Hepatic stellate cell (primary cell): Measurements from ENCODE around the gene HMGN3.
"Not testable (repeated sequence)": the region's sequence is repeated elsewhere in the genome, so short reads cannot be mapped to it uniquely, and the experiment has no call there.

Experiments used
- DNase-seq: peaks from one replicate; pipeline ENCODE4 v3.0.0; 2011; ENCODE audit warnings: low spot score

The HMGN3 gene

DNA sequence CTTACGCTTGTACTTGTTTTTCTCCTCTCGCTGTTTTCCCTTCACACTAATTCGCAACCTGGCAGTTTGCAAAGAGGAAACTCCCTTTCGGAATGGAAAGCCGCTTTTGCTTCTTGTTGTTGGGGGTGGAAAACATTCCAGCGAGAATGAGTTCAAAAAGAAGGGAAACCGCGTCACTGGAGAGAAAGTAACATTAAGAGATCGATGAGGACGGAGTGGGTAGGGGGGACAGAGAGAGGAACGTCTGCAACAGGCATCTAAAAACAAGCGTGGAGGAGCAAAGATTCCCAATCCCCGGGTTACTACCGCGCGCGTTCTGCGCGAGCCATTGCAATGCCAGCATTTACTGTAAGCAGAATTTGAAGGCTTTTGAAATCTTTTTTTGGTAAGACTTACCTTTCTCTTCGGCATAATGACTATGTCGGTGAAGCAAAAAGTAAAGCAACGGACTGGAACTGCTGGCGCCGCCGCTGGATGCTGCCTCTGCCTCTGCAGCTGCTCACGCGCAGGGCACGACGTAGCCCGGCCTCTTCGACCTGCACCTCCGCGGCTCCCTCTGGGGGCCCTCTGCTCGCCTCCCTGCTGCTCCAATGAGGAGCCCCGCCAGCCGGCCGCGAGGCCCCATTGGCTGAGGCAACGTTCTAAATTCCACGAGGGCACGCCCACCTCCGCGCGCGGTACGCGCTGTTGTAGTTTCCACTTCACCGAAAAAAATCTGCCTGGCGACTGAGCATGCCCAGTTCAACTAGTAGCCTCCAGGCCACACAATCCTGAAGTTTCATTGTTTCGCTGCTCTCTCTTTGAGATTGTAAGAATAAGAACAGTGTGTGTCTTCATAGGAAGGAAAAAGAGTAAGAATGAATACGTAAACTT is at the start of gene HMGN3:
HMGN3 (minus strand) TSS at position 533 of the 873 bp plus-strand sequence.
- peak; percentile 87 for DNase-seq

DNA sequence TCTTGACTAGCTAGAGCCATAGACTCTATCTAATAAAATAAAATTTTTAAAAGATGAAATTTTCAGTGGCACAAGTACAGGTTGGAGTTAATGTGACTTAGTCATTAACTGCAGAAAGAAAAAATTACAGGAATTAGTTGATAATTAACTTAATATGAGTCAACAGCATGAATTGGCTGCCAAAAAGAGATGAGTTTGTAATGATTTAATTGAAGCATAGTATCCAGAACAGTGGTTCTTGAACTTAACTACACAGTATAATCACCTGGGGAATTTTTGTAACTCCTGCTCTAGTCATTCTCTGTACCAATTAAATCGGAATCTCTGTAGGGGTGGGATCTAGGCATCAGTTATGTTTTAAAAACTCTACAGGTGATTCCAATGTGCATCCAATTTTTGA is 46.3 kb upstream of the HMGN3 start:
- DNase-seq: no peak

DNA sequence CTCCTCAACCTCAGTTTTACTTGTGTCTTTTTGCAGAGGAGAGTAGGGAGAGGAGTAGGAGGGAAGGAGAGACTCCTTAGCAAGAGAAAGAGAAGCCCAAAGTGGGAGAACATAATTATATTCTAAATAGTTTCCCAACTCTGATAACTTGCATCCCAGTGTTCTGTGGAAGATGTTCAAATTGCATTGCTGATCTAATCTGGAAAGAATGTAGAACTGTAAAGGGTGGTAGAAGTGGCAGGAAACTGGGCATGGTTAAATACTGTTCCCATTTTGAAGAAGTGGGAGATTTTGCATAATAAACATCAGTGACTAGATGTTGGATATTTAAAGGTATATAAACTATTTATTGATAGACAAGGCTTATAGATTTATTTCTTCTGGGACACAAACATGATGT is 42.6 kb upstream of the HMGN3 start:
- no peak for DNase-seq

DNA sequence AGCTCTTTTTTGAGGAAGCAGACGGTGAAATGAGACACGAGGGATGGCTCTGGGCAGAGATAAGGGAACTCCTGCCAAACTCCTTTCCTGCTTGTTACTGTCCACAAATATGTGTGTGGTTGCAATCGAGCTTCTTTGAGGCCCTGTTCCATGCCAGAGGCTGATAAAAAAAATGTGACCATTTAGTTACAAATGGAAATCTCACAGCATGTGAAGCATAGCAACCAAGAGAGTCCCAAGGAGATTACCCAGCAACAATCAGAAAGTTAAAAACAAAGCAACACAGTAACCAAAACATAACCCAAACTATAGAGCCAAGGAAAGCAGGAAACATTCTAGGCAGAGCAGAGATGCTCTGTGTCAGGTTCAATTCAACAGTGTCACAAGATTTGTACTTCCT is 35.4 kb upstream of the HMGN3 start:
- no peak for DNase-seq

DNA sequence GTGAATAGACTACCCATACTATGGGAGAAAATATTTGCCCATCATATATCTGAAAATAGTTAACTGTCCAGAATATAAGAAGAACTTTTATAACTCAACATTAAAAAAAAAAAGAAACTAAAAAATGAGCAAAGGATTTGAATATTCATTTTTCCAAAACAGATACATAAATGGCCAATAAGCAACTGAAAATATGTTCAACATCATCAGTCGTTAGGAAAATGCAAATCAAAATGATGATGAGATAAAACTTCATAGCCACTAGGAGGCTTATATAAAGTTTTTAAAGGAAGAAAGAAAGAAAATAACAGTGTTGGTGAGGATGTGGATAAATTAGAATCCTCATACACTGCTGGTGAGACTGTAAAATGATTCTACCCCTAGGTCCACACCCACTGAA is 32.6 kb upstream of the HMGN3 start:
- DNase-seq: no peak

DNA sequence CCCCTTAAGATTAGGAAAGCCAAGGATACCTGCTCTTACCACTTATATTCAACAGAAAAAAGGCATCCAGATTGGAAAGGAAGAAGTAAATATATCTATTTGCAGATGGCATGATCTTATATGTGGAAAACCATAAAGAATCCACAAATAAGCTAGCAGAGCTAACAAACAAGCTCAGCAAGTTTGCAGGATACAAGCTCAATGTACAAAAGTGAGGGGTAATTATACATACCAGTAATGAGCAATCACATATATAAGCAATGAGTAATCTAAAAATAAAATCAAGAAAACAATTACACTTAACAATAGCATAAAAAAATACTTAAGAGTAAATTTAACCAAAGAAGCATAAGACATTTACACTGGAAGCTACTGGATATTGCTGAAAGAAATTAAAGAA is 31.6 kb upstream of the HMGN3 start:
- no peak for DNase-seq

DNA sequence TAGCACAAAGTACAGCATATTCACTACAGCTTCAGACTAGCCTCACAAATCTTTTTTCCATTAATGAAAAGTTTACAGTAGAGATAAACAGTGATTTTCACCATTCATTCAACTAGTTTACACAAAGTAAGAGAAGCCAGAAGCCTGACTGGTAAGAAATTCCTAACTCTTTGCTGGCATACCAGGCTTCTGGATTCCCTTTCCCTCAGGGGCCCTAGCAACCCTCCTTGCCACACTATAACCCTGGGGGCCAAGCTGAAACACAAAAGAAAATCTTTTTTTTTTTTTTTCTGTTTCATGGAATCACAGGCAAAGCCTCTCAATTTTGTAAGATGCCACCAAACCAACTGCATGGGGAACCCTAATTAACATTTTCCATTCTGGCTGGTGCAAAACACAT is 28.9 kb upstream of the HMGN3 start:
- DNase-seq: no peak

DNA sequence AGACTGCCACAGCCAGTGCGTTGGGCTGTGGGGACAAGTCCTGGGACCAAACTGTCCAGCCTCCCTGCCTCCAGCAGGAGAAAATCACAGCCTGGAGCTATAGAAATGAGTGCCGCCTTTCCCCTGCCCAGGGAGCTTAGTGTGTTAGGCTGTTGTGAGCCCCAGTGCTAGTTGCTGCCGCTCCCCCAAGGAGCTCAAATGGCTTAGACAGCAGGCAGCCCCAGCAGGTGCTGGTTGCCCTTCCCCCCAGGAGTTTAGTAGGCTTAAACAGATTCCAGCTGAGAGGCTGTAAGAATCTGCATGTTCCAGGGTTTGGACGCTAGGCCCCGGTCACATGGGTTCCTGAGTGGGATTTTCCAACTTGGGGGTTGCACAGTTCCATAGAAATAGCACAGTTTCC is 27.2 kb upstream of the HMGN3 start:
- DNase-seq: no peak

DNA sequence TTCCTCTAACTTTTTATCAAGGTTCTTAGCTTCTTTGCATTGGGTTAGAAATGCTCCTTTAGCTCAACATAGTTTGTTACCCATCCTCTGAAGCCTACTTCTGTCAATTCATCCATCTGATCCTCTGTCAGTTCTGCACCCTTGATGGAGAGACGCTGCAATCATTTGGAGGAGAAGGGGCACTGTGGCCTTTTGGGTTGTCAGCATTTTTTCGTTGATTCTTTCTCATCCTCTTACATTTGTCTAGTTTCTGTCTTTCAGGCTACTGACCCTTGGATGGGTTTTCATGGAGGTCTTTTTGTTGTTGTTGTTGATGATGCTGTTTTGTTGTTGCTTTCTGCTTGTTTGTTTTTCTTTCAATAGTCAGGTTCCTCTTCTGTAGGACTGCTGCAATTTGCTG is 26.3 kb upstream of the HMGN3 start:
- no peak for DNase-seq

DNA sequence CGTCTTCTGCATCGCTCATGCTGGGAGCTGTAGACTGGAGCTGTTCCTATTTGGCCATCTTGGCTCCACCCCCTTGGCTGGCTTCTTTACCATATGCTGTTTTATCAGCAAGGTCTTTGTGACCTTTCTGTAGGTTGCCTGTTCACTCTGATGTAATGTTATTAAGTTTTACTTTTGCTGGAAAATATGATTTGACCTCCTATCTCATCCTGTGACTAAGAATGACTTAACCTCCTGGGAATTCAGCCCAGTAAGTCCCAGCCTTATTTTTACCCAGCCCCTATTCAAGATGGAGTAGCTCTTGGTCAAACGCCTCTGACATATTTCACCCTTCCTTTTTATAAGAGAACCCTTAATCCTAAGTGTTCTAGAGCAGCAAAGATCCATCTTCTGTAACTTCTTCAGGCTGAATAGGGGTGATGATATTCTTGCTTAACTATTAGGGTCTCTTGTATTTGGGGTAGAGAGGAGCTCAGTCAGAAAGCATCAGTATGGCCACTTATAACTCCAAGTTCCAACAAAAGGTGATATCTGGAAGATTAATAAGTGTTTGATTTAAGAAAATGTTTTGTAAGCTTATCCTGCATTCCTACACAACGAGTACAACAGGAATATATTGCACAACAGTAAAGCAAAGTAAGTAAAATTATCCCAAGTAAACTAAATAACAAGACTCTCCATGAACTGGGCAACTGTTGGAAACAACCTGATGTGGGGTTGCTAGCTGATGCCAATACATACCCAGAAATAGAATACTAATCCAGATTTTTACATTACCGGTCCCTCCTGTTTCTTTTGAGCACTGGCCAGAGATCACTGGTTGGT is 23.1 kb upstream of the HMGN3 start:
- no peak for DNase-seq

DNA sequence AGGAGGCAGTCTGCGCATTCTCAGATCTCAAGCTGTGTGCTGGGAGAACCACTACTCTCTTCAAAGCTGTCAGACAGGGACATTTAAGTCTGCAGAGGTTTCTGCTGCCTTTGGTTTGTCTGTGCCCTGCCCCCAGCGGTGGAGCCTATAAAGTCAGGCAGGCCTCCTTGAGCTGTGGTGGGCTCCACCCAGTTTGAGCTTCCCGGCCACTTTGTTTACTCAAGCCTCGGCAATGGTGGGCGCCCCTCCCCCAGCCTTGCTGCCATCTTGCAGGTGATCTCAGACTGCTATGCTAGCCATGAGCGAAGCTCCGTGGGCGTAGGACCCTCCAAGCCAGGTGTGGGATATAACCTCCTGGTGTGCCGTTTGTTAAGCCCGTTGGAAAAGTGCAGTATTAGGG is 22.3 kb upstream of the HMGN3 start:
- not testable (repeated sequence) for DNase-seq

DNA sequence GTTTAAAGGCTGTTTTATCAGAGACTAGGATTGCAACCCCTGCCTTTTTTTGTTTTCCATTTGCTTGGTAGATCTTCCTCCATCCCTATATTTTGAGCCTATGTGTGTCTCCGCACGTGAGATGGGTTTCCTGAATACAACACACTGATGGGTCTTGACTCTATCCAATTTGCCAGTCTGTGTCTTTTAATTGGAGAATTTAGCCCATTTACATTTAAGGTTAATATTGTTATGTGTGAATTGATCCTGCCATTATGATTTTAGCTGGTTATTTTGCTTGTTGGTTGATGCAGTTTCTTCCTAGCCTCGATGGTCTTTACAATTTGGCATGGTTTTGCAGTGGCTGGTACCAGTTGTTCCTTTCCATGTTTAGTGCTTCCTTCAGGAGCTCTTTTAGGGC is 20.6 kb upstream of the HMGN3 start:
- DNase-seq: not testable (repeated sequence)

DNA sequence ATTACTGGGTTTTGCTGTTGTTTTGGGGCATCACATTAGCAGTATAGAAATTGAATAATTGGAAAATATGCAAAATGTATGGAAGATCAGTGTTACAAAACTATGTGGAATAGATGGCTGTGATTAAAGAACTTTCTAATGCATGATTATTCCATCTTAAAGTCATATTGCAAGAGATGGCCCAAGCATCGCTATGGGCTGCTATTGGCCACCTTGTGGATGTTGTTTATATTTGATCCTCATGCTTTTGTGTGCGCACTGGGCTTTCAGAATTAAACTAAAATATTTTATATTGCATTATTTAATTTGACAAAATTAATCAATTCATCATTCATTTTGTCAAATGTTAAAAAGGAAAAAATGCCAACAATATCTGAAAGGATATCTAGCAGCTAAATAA is 16.1 kb upstream of the HMGN3 start:
- no peak for DNase-seq

DNA sequence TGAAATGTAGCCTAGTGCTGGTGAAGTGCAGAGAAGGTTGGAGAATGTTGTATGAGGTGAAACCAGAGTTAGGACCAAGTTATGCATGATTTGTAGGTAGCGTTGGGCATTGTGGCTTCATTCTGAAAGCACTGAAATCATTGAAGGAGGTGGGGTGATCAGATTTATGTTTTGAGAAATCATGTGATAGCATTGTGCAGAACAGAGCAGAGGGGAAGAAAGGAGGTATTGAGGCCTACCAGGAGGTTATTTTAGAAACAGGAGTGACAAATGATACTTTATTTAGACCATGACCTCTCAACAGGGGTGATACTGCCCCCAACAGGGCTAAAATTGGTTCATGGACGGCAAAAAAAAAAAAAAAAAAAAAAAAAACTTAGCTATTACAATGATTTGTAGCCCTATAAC is 15.6 kb upstream of the HMGN3 start:
- DNase-seq: no peak

DNA sequence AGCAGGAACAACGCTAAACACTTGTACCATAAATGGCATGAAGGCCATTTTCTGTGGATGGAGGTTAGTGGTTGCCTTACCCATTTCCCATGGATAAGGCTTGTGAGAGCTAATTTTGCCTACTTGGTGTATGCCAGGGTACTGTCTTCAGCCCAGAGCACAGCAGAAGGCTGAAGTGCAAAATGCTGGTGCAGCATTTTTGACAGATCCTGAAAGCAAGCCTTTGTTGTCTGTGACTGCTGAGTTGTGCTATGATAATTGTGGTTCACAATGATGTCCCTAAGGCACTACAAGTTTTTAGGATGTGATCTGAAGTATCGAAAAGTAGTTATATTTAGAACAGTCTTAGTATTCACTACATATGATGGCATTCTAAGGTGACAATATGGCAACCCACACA is 14.7 kb upstream of the HMGN3 start:
- DNase-seq: no peak

DNA sequence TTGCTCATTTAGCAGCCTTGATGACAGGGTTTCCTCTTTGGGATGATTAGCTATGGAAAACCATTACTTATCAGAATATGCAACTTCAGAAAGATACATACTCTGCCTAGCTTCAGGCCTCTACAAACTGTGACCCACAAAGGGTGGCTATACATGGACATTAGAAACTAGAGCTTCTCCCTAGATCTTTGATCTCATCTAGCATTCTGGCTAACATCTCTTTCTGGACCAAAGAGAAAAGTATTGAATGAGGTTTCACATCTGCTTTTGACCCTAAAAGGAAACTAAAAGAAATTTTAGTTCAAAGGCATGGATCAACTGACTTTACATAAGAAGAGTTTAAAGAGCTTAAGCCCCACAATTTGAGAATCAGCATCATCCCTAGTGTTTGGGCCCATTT is 12.4 kb upstream of the HMGN3 start:
- DNase-seq: no peak

DNA sequence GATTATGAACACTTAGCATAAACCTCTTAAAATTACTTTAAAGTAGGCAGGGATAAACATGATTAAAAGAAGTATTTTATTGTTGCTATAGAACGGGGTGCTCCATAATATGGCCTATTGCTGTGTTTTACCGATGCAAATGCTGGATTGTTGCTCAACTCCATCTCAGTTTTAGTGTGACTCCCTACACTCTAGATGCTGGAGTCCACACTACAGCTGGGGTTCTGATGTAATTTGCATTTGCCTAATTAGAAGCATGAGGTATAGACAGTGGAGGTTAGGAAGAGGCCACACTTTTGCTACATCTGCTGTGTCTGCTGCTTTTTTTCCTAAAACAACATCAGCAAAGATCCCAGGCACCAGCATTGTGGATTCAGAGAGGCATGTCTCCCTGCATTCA is 6.7 kb upstream of the HMGN3 start:
- no peak for DNase-seq

DNA sequence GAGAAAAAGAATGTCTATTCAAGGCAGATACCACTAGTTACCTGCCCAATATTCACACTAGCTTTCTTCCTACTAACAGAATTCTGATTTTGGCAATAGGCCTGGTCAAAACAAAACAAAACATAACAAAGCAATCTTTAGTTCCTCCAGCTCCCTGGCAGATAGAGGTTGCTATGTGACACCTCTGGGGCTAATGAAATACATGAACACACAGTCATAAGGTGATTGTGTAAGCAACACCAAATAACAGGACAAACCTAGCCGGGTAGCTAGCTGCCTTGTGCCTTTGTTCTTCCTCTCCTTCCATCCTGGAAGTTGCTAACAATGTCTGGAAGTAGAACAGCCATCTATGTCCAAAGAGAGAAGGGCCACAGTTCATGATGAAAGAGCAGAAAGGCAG is 6.0 kb upstream of the HMGN3 start:
- no peak for DNase-seq

DNA sequence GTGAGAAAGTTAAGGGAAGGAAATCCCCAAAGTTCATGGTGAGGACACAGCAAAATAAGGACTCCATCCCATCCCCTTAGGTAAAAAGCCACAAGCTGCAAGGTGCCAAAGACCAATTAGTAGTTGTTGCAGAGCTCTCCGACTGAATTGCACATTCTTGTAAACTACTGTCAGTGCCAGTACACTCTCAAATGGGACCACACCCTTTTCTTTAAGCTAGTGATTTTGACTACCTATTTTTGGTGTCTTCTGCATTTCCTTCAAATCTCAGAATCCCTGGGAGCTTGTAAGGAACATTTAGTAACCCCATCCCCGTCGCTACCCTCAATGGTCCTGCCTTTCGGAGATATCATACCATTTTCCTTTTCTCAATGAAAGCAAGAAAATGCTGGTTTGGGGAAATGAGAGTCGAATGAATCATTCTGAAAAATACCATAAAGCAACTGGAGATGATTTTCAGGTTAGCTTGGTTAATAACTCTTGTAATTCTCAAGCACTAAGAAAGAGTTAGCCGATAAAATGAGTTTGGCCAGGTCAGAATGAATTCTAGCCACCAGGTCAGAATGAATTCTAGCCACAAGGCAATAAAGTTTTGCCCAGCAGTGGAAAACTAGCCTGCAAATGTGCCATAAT is 5.2 kb upstream of the HMGN3 start:
- DNase-seq: no peak

DNA sequence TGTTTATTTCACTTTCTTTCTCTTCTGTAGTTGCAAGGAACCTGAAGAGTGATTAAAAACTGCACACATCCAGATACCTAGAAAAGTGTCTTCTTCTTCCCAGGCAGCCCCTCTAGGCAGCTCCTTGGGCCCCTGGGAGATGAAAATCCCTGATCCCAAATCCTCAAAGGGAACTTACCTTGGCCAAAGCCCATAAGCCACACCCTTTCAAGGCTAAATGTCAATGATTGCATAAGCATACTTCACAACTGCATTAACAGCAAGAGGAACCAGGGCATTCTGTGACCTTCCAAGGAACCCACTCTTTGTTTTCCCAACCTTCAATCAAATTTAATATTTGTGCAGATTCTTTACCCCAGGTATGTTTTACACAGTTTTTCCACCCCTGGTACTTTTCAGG is 4.4 kb upstream of the HMGN3 start:
- no peak for DNase-seq

DNA sequence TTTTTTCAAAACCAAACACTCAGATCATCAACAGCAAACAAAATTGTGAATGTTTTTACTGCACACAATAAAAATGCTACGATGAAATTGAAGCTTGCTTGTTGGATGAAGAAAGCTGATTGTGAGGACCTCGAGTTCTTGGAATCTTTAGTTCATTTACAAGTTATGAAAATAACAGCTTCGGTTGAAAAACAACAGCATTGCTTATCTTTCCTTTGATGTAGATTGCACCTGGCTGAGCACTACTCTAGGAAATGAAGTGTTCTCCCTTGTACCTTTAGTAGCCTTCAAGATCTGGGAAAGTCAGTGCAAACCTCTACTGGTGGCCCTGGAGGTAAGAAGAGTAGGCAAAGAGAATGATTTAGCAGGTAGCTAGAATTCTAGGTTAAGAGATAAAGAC is 2.2 kb upstream of the HMGN3 start:
- DNase-seq: no peak

DNA sequence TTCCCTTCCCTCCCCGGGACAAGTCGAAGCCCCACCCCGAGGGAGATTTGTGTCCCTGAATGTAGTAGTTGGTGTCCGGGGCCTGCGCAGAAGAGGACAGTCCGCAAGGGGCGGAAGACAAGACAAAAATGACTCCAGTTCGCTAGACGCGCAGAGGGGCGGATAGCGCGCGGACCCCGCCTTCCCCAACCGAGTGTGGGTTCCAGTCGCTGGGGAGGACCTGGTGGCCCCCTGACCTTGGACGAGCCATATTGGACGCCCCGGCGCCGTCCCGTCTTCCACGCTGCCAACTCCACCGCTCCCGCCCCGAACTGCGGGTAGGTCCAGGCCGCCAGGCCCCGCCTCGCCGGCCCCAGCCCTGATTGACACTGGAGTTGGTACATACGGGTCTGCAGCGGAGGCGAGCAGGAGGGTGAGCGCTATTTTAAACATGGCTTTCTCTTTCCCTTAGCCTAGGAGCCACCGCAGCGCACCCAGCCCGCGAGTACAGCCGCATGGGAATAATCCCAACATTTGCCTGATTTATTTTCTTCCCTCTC is 802 bp downstream of the HMGN3 start:
- DNase-seq: peak; percentile 84
